GM15510 (cell line): ENCODE data around the gene SMIM7.

ENCODE experiments used
- POLR2A ChIP-seq: IDR thresholded peaks from 3 replicates; pipeline ENCODE4 v1.6.1; 2011; ENCODE audit warnings: borderline replicate concordance; ENCODE audit not compliant: insufficient read length; ENCODE audit errors: extremely low read depth

SMIM7 gene

GRCh38 chr19:16613841-16614240, 46.1 kb downstream of the SMIM7 start:
- TF ChIP-seq POLR2A: no peak

- TF ChIP-seq POLR2A: no peak
Observed at GRCh38 chr19:16612636-16613035, 47.3 kb downstream of the SMIM7 start.

- no peak for TF ChIP-seq POLR2A
Observed at GRCh38 chr19:16611121-16611520, 48.8 kb downstream of the SMIM7 start.

GRCh38 chr19:16609511-16610200, 50.3 kb downstream of the SMIM7 start:
- TF ChIP-seq POLR2A: no peak

- no peak for TF ChIP-seq POLR2A
Observed at GRCh38 chr19:16608290-16608739, 51.6 kb downstream of the SMIM7 start.

GRCh38 chr19:16607819-16608218, 52.1 kb downstream of the SMIM7 start:
- TF ChIP-seq POLR2A: no peak

- TF ChIP-seq POLR2A: no peak
Observed at GRCh38 chr19:16605553-16605994, 54.4 kb downstream of the SMIM7 start.

- TF ChIP-seq POLR2A: no peak
Observed at GRCh38 chr19:16605115-16605514, 54.8 kb downstream of the SMIM7 start.

- TF ChIP-seq POLR2A: no peak
Observed at GRCh38 chr19:16604615-16605014, 55.3 kb downstream of the SMIM7 start.

GRCh38 chr19:16603090-16603489, 56.9 kb downstream of the SMIM7 start:
- no peak for TF ChIP-seq POLR2A

- TF ChIP-seq POLR2A: no peak
Observed at GRCh38 chr19:16601378-16602052, 58.4 kb downstream of the SMIM7 start.

- no peak for TF ChIP-seq POLR2A
Observed at GRCh38 chr19:16600824-16601223, 59.1 kb downstream of the SMIM7 start.

GRCh38 chr19:16599655-16600346, 60.1 kb downstream of the SMIM7 start:
- TF ChIP-seq POLR2A: no peak

GRCh38 chr19:16598848-16599247, 61.1 kb downstream of the SMIM7 start:
- TF ChIP-seq POLR2A: no peak

- TF ChIP-seq POLR2A: no peak
Observed at GRCh38 chr19:16596399-16596798, 63.5 kb downstream of the SMIM7 start.
